Stomach (tissue), 9 donors: ENCODE results near the gene FSTL3. TPM values are rescaled to one million over a fixed set of nuclear protein-coding genes. Genes with fewer than 3 reads are reported as not detected.

Source experiments
- DNase-seq, 2 donors: peaks; one replicate each; pipeline versions ENCODE4 v3.0.0 to v3.0.0-alpha.2; 2013 to 2019
- H3K27ac ChIP-seq, 5 donors: fragments of 200-600 bp in 4 of 5; sonication (generic) in 4 of 5; one replicate each; pipeline ENCODE4 v1.5.1; 2013 to 2019; ENCODE audit warnings: mild to moderate bottlenecking in 1 of 5, moderate library complexity in 1 of 5
- H3K27me3 ChIP-seq, 3 donors: fragments of 200-600 bp; sonication (generic); one replicate each; pipeline ENCODE4 v1.5.1; 2017 to 2019; ENCODE audit warnings: mixed run types in 1 of 3
- H3K36me3 ChIP-seq, 4 donors: fragments of 200-600 bp; sonication (generic); 1 replicate in 3 of 4; 2 replicates in 1 of 4; pipeline ENCODE4 v1.5.1; 2016 to 2019
- H3K4me1 ChIP-seq, 4 donors: fragments of 200-600 bp; sonication (generic); one replicate each; pipeline ENCODE4 v1.5.1; 2016 to 2019
- H3K4me3 ChIP-seq, 4 donors: fragments of 200-600 bp; sonication (generic) in 3 of 4; one replicate each; pipeline ENCODE4 v1.5.1; 2016 to 2019; ENCODE audit warnings: mild to moderate bottlenecking in 1 of 4
- H3K9me3 ChIP-seq, 4 donors: fragments of 200-600 bp; sonication (generic); one replicate each; pipeline ENCODE4 v1.5.1; 2016 to 2019
- CTCF ChIP-seq, 7 experiments: fragments of 450-650 bp in 4 of 7; fragments of 200-600 bp in 3 of 7; sonication (generic) in 3 of 7; IDR thresholded peaks; one replicate each; pipeline ENCODE4 v1.5.1; 2016 to 2019; ENCODE audit warnings: antibody characterized with exemption in 7 of 7, control low read depth in 2 of 7, mild to moderate bottlenecking in 1 of 7
- EP300 ChIP-seq: sonication (generic); formaldehyde crosslinking; IDR thresholded peaks from one replicate; pipeline ENCODE4 v1.6.1; 2017; ENCODE audit warnings: antibody characterized with exemption
- POLR2A ChIP-seq, 4 donors: fragments of 450-650 bp; IDR thresholded peaks; one replicate each; pipeline ENCODE4 v1.6.1; 2016; ENCODE audit warnings: antibody characterized with exemption in 4 of 4, control low read depth in 2 of 4, mild to moderate bottlenecking in 1 of 4, moderate library complexity in 1 of 4
- POLR2AphosphoS5 ChIP-seq, 3 donors: sonication (generic); formaldehyde crosslinking; IDR thresholded peaks; one replicate each; pipeline ENCODE4 v1.6.1; 2016; ENCODE audit warnings: antibody characterized with exemption in 3 of 3
- WGBS, 5 donors: extraction: QIAGEN DNeasy Blood & Tissue Kit in 3 of 5; methylation state at CpG; one replicate each; pipeline versions ENCODE4 v1.1.5 to v1.1.7; 2013 to 2018; 5-methylcytosine and 5-hydroxymethylcytosine counted together
- intact Hi-C: fragments of 100-400 bp; cut with DNase I; formaldehyde crosslinking; loops from one replicate; pipeline ENCODE4 v1.15.1; 2023; ENCODE audit warnings: low total_unique reads
- polyA plus RNA-seq, 3 donors: library from polyadenylated mRNA; stranded (reverse); fragments of 200-250 nt; gene quantifications; one replicate each; pipeline ENCODE4 v1.2.3, GENCODE V29; 2013
- total RNA-seq, 5 donors: library from RNA; depleted of rRNA; stranded (reverse); fragments of >200 nt; gene quantifications; one replicate each; pipeline versions ENCODE4 v1.1.0 to v1.2.3, GENCODE V29; 2014 to 2016
- donor health status: healthy with polysubstance abuse.
- donor health status: Bipolar disorder and iron deficiency.
- donor health status: healthy.

Gene FSTL3
- total and polyA plus RNA-seq, 8 donors, result 12.3 to 136 (median 28.3) TPM

GRCh38 chr19:720345-721160, 44.4 kb downstream of the FSTL3 start:
- Histone ChIP-seq H3K36me3 (peaks cover 0 to 1% (median 0%) of the 10 kb centered on the region in 4 donors), H3K4me1 (peaks cover 10 to 28% (median 24%) of the 10 kb centered on the region in 4 donors), H3K4me3 (peak overlapping the region in 1 of 4 donors; percentile 31), H3K9me3 (peaks cover 0 to 3% (median under 1%) of the 10 kb centered on the region in 4 donors), H3K27ac (peak overlapping the region in 3 of 5 donors; percentile 22 to 76 (median 56)), H3K27me3 (peaks cover 0 to 55% (median 26%) of the 10 kb centered on the region in 3 donors)
- DNase-seq, result peak in 1 of 2 donors; percentile 67
- TF ChIP-seq EP300, result no peak
- TF ChIP-seq CTCF (IDR thresholded peaks at IDR 0.05), result no peak
- TF ChIP-seq POLR2AphosphoS5 (IDR thresholded peaks at IDR 0.05), result no peak
- TF ChIP-seq POLR2A (IDR thresholded peaks at IDR 0.05), result no peak
- intact Hi-C loops, result no loop called here
- 17 to 35% (median 20%) methylated on average over 20 to 55 of the region's 58 CpGs for WGBS, 5 donors

GRCh38 chr19:722553-723101, 46.4 kb downstream of the FSTL3 start:
- DNase-seq, result no peak
- Histone ChIP-seq H3K9me3 (no peaks in the 10 kb centered on the region), H3K36me3 (peaks cover 0 to 10% (median 2%) of the 10 kb centered on the region in 4 donors), H3K27ac (peak overlapping the region in 2 of 5 donors; percentile 2 to 26), H3K4me1 (peaks cover 10 to 28% (median 24%) of the 10 kb centered on the region in 4 donors), H3K4me3 (no peak overlapping the region), H3K27me3 (peaks cover 0 to 50% (median 26%) of the 10 kb centered on the region in 3 donors)
- intact Hi-C loops, result no loop called here
- TF ChIP-seq POLR2A (IDR thresholded peaks at IDR 0.05) (no peak), POLR2AphosphoS5 (IDR thresholded peaks at IDR 0.05) (no peak), EP300 (no peak), CTCF (IDR thresholded peaks at IDR 0.05) (no peak)
- 37 to 60% (median 53%) methylated on average over 14 to 17 of the region's 17 CpGs for WGBS, 5 donors

- TF ChIP-seq POLR2AphosphoS5 (IDR thresholded peaks at IDR 0.05) (no peak), POLR2A (IDR thresholded peaks at IDR 0.05) (no peak), CTCF (IDR thresholded peaks at IDR 0.05) (no peak), EP300 (no peak)
- no peak overlapping the region for H3K4me3 ChIP-seq
- H3K36me3 ChIP-seq, result peaks cover 0 to 10% (median 5%) of the 10 kb centered on the region in 4 donors
- WGBS, 5 donors, result 69 to 85% (median 83%) methylated on average over 11 to 13 of the region's 13 CpGs
- DNase-seq, result no peak
- H3K9me3 ChIP-seq, result no peaks in the 10 kb centered on the region
- peaks cover 10 to 28% (median 24%) of the 10 kb centered on the region in 4 donors for H3K4me1 ChIP-seq
- intact Hi-C loops, result no loop called here
- peaks cover 0 to 44% (median 26%) of the 10 kb centered on the region in 3 donors for H3K27me3 ChIP-seq
- H3K27ac ChIP-seq, result peak overlapping the region in 2 of 5 donors; percentile 2 to 26
These were observed 47.1 kb downstream of the FSTL3 start for GRCh38 chr19:723247-723646.

GRCh38 chr19:723714-724113, 47.5 kb downstream of the FSTL3 start:
- intact Hi-C loops, result no loop called here
- TF ChIP-seq POLR2AphosphoS5 (IDR thresholded peaks at IDR 0.05) (no peak), CTCF (IDR thresholded peaks at IDR 0.05) (no peak), EP300 (no peak), POLR2A (IDR thresholded peaks at IDR 0.05) (no peak)

More at GRCh38 chr19:723714-724113, 47.5 kb downstream of the FSTL3 start:
- no peak overlapping the region for H3K4me3 ChIP-seq
- H3K27ac ChIP-seq, result no peak overlapping the region
- H3K27me3 ChIP-seq, result peaks cover 0 to 39% (median 22%) of the 10 kb centered on the region in 3 donors
- DNase-seq, result no peak
- peaks cover 10 to 27% (median 23%) of the 10 kb centered on the region in 4 donors for H3K4me1 ChIP-seq
- no peaks in the 10 kb centered on the region for H3K9me3 ChIP-seq
- H3K36me3 ChIP-seq, result peaks cover 0 to 11% (median 5%) of the 10 kb centered on the region in 4 donors
- 87 to 93% (median 88%) methylated on average over 18 of the region's 18 CpGs for WGBS, 5 donors
